ENCODE results near the gene ATF6B. TPM values are rescaled to one million over a fixed set of nuclear protein-coding genes. Genes with fewer than 3 reads are reported as not detected.

The ATF6B gene
- total RNA-seq, 1 donor from 2014 or later = 95.0 TPM

GRCh38 chr6:32081168-32081990, 46.7 kb downstream of the ATF6B start:
- Mint-ChIP-seq H3K9me3 (ENCODE audit: low read depth) (no peaks in the 10 kb centered on the region), H3K27me3 (peaks cover 19% of the 10 kb centered on the region), H3K4me1 (ENCODE audit: low read depth) (peaks cover 3% of the 10 kb centered on the region), H3K4me3 (ENCODE audit: low read depth) (no peak overlapping the region), H3K27ac (no peak overlapping the region), H3K36me3 (ENCODE audit: insufficient read depth) (no peaks in the 10 kb centered on the region)
- TF ChIP-seq, protein P1, sequence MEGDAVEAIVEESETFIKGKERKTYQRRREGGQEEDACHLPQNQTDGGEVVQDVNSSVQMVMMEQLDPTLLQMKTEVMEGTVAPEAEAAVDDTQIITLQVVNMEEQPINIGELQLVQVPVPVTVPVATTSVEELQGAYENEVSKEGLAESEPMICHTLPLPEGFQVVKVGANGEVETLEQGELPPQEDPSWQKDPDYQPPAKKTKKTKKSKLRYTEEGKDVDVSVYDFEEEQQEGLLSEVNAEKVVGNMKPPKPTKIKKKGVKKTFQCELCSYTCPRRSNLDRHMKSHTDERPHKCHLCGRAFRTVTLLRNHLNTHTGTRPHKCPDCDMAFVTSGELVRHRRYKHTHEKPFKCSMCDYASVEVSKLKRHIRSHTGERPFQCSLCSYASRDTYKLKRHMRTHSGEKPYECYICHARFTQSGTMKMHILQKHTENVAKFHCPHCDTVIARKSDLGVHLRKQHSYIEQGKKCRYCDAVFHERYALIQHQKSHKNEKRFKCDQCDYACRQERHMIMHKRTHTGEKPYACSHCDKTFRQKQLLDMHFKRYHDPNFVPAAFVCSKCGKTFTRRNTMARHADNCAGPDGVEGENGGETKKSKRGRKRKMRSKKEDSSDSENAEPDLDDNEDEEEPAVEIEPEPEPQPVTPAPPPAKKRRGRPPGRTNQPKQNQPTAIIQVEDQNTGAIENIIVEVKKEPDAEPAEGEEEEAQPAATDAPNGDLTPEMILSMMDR (IDR thresholded peaks at IDR 0.05; ENCODE audit: unreplicated experiment) = no peak
- no peak for DNase-seq (ENCODE audit: low spot score, unreplicated experiment)

DNA sequence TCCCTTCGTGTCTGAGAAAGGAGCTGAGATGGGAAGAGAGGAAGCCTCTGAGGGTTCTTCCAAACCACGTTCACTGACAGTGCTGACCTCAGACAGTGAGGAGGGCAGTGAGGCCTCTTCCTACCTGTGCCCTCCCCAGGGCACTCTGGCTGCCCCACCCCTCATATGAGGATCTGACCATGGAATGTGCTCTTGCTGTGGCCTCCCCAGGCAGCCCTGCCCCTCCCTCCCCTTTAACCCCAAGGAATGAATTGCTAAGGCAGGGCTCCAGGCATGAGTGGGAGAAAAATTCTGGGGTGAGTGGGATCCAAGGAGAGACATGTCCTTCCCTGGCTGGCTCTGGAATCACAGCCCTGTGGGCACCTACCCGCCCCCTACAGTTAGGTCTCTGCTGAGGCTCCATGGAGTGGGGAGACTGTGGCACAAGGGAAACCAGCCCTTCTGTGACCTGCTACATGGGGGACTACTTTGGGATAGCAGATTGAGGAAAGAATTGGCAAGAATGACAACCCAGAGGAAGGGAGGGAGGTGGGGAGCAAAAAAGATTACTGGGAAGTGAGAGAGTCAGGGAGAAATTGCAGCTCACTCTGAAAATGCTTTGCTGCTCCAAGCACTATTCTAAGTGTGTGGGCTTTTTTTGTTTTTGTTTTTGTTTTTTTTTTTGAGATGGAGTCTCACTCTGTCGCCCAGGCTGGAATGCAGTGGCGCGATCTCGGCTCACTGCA, 48.3 kb downstream of the ATF6B start:
- H3K27ac Mint-ChIP-seq = peak overlapping the region; percentile 72
- TF ChIP-seq, protein P1 (IDR thresholded peaks at IDR 0.05; ENCODE audit: unreplicated experiment) = no peak
- no peaks in the 10 kb centered on the region for H3K36me3 Mint-ChIP-seq (ENCODE audit: insufficient read depth)
- H3K27me3 Mint-ChIP-seq = peaks cover 9% of the 10 kb centered on the region
- H3K4me3 Mint-ChIP-seq (ENCODE audit: low read depth) = no peak overlapping the region
- no peaks in the 10 kb centered on the region for H3K4me1 Mint-ChIP-seq (ENCODE audit: low read depth)
- H3K9me3 Mint-ChIP-seq (ENCODE audit: low read depth) = no peaks in the 10 kb centered on the region
- DNase-seq (ENCODE audit: low spot score, unreplicated experiment) = no peak

DNA sequence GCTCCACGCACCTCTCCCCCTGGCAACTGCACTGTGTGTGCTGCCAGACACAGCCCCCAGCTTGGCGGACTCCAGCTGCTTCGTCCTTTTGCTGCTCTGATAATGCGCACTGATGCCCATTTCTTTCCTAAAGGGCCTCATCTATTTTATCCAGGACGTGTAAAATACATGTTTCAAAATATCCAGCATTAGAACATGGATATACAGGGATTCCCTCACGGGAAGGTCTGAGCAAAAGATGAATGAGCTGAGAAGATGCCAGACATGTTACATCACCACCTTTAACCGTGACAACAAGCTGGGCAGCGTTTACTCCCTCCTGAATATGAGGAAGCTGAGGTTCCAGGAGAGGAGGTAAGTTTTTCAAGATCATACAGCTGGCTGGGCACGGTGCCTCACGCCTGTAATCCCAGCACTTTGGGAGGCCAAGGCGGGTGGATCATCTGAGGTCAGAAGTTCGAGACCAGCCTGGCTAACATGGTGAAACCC, 51.7 kb downstream of the ATF6B start:
- Mint-ChIP-seq H3K27ac (no peak overlapping the region), H3K4me3 (ENCODE audit: low read depth) (no peak overlapping the region), H3K4me1 (ENCODE audit: low read depth) (no peaks in the 10 kb centered on the region), H3K36me3 (ENCODE audit: insufficient read depth) (no peaks in the 10 kb centered on the region), H3K9me3 (ENCODE audit: low read depth) (no peaks in the 10 kb centered on the region), H3K27me3 (no peaks in the 10 kb centered on the region)
- no peak for DNase-seq (ENCODE audit: low spot score, unreplicated experiment)
- TF ChIP-seq, protein P1 (IDR thresholded peaks at IDR 0.05; ENCODE audit: unreplicated experiment) = no peak

- H3K9me3 Mint-ChIP-seq (ENCODE audit: low read depth) = no peaks in the 10 kb centered on the region
- H3K27me3 Mint-ChIP-seq = no peaks in the 10 kb centered on the region
These were observed 52.3 kb downstream of the ATF6B start for GRCh38 chr6:32075781-32076180.

DNA sequence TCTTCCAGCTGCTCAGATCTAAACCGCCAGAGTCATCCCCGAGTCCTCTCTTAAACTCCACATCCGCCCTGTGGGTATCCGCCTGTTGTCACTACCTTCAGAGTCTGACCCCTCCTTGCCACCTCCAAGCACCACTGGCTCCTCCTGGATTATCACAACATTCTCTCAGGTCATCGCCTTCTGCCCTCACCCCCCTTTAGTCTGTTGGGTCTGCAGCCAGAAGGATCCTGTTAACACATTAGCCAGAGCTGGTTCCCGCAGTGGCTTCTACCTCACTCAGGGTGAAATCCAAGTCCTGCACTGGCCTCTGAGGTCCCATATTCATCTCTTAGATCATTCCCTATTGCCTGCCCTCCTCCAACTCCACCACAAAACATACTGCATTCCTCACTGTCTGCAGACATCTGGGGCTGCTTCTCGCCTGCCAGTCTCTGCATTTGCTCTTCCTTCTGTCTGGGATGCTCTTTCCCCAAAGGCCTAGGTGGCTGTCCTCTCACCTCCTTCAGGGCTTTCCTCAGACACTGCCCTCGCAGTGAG, 53.0 kb downstream of the ATF6B start:
- DNase-seq (ENCODE audit: low spot score, unreplicated experiment) = no peak
- Mint-ChIP-seq H3K27me3 (no peaks in the 10 kb centered on the region), H3K27ac (no peak overlapping the region), H3K9me3 (ENCODE audit: low read depth) (no peaks in the 10 kb centered on the region), H3K4me1 (ENCODE audit: low read depth) (no peaks in the 10 kb centered on the region), H3K36me3 (ENCODE audit: insufficient read depth) (no peaks in the 10 kb centered on the region), H3K4me3 (ENCODE audit: low read depth) (no peak overlapping the region)
- TF ChIP-seq, protein P1 (IDR thresholded peaks at IDR 0.05; ENCODE audit: unreplicated experiment) = no peak

More at GRCh38 chr6:32075781-32076180, 52.3 kb downstream of the ATF6B start:
- Mint-ChIP-seq H3K27ac (no peak overlapping the region), H3K4me1 (ENCODE audit: low read depth) (no peaks in the 10 kb centered on the region), H3K4me3 (ENCODE audit: low read depth) (no peak overlapping the region), H3K36me3 (ENCODE audit: insufficient read depth) (no peaks in the 10 kb centered on the region)
- DNase-seq (ENCODE audit: low spot score, unreplicated experiment) = no peak
- TF ChIP-seq, protein P1 (IDR thresholded peaks at IDR 0.05; ENCODE audit: unreplicated experiment) = no peak

Measured in progenitor cell of endocrine pancreas (in vitro differentiated cells).